GM18873 (cell line): ENCODE data around the gene ABCC8.

Experiments
- ATAC-seq: cut with Tn5 transposase; IDR thresholded peaks from one replicate; pipeline ENCODE4 v1.9.1; 2021; ENCODE audit warnings: mild to moderate bottlenecking, moderate library complexity, moderate number of reproducible peaks; ENCODE audit not compliant: unreplicated experiment, low FRiP score

ABCC8 gene

DNA sequence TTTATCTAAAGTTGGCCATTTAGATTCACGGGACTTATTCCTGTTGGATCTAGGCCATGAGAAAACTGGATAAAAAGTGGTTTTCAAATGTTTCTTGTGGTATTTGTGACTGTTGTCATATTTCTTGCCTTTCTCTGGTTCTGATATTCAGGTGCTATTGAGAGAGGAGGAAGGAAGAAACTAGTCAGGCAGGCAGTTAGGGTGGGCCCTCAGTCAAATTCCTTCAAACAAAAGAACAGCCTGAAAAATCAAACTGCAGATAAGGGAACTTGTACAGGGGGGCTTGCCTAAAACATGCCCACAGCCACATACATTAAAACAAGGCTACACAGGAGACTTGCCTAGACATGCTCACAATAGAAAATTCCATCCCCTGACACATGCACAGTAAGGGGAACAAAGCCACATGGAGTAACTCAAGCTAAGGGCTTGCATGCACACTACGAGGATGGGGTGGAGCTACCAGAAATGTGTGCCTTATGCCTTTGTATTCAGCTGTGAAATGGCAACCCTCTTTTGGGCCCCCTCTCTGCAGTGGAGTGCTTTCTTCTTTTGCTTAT, 106.9 kb downstream of the ABCC8 start:
- ATAC-seq, result no peak

DNA sequence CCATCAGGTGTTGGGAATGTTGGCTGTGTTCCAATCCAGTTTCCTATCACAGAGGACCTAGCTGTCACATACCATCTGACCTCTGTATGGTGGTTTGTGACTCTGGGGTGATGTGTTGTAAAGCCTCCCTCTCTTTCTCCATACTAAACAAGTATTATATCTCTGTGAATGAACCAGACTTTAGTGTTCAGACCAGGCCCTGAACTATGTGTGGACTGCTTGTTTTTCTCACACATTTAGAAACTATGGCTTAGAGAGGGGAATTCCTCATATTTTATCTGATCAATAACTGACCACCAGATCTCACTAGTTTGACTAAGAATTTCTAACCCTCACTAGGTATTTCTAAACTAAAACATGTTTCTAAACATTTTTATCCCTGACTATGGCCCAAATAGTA, 107.6 kb downstream of the ABCC8 start:
- no peak for ATAC-seq

DNA sequence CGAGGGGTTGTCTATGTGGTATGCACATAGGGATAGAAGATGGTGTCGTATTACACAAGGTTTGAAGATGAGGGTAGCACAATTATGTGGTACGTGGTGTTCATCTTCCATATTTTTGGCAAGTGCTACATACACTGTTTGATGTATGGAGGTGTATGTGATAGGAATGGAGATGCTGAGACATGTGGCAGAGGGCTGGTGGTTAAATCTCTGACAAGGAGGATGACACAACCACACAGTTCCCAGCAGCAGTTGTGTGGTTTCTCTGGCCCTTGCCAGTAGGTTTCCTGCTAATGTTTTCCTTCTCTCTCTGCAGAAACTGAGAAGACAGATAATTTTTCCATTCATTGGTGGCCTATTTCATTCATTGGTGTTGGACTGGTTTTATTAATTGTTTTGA, 108.1 kb downstream of the ABCC8 start:
- ATAC-seq, result no peak

DNA sequence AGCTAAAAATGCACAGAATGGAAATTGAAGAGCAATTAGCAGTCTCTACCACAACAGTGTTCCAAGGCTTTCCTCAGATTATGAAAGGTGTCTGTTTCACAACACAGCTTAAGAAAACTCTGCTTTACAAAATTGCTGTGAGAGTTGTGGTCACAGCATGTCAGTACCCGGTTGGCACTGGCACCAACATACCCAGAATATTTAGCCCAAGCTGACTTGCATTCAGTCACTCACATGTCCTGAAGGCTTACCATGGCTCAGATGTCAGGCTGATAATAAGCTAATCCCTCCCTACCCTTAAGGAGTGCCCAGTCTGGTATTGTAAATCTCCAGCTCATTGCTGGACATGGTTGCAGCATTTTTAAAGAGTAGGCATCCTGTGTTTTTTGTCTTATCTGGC, 110.2 kb downstream of the ABCC8 start:
- ATAC-seq, result no peak

DNA sequence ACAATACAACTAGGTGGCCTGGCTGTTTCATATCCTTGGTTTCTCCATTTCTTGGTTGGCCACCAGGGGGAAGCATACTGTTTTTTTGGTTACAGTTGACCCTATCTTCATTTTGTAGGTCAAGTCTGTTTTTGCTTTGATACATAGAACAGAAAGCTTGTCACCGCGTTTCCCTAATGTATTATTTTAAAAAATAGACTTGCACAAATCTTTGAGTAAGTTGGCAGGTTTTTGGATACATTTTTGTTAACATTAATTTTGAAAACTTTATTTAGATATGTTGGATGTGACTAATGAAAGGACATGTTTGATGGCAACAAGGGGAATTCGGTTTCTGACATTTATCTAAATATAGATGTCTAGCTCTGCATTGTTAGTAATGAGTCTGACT, 122.0 kb downstream of the ABCC8 start:
- no peak for ATAC-seq

DNA sequence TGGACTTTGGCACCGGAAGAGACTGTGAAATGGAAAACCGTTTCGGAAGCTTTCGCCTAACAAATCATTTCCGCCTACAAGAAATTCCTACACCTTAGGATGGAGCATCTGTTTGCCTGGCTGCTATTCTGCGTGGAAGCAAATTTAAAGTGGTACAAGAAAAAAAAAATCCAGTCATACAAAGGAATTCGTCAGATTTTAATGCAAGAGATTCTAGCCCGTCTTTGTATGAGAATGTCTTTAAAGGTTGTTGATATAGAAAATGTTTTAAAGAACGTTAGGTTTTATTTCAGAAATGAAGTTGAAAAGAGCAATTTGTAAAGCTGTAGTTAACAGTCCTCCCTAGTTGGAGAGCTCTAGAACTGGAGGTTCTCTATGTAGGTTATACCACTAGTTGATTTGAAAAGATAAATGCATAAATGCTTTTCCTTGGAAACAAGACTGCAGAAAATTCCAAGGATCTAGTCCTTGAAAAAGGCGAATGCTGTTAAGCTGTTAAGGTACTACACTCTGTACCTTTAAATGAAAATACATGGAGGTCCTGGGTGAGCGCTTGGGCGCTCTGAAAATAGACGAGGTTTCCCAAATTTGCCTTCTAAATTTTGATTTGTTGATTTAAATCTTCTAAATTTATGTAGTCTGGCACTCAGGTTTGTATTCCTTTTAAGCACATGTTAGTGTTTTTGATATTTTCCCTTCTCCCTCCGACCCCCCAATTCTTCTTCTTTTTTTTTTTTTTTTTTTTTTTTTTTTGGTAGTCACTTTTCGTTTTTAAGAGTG, 122.6 kb downstream of the ABCC8 start:
- no peak for ATAC-seq

DNA sequence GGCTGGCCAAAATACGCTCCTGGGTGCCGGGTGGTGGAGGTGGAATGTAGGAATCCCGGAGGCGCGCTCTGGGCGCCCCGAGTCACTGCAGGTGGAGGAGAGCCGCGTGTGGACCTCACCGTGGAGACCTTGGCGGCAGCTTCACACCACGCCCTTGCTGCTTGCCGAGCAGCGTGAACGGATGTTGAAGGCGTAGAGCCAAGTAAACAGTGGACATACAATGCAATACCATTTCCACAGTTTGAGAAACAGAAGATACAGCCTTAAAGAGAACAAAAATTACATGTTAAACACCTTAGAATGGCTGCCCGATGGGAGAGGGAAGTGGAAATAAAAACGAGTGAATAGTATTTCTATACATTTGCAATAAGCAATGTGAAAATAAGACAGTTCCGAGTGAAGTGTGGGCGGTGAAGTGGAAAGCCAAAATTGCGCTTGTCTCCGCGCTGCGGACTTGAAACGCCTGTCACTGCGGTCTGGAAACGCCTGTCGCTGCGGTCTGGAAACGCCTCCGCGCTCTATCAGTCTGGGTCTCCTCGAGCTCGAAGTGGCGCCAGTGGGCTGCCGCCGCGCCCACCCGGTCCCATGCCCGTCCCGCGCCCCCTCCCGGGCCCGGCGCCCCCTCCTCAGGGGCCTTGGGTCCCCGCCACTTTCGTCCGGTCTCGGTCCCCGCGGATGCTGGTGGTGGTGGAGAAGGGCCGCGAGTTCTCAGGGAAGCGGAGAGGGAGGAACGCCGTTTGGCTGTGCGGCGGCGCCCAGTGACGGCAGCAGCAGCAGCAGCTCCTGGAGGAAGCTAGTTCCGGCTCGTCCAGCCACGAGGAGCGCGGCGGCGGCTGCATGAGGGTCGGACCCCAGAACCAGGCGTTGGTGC, 123.5 kb downstream of the ABCC8 start:
- no peak for ATAC-seq

DNA sequence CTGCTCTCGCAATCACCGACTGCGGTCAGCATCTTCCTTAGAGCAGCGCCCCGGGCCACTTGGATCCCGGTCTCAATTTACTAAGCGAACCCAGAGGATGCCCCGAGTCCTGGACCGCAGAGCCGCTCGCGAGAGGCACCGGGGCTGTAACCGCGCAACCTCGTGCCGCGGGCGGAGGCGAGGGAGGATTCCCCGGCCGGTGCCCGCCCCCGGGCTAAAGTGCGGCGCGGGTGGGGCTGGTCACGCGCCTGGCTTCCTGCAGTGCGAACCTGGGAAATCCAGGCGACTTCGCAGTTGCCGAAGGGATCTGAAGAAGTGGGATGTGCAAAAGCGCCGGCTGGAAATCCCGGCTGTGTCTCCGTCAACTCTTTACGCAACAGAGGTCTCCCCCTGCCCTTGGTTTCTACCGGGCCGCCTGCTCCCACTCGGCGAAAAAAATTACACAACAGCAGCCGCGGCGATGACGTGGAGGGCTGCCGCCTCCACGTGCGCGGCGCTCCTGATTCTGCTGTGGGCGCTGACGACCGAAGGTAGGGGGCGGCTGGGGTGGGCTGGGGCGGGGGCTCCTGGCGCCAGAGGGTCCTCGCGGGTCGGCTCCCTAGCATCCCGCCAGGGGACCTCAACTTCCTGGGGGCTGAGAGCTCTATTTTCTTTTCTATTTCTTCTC, 125.0 kb downstream of the ABCC8 start, which contains the start of gene NCR3LG1:
TSS of gene NCR3LG1 (plus strand) at position 291 of the 667 bp plus-strand sequence. CDS start at position 461, 170 bp downstream.
- no peak for ATAC-seq

DNA sequence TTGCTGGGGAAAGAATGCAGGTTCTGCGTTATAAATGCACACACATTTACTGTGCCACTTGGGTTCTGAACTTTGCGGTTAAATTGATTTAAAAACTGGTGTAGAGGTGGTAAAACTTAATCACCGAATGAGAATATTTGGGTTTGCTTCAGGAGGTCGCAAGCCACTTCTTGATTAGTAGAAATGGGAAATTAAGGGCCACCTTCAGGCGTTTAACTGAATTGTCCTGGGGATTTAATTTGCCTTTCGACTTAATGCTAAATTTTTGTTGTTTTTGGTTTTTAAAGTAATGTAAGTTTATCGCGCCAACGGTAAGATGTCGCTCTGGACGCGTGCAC, 125.5 kb downstream of the ABCC8 start:
- no peak for ATAC-seq

DNA sequence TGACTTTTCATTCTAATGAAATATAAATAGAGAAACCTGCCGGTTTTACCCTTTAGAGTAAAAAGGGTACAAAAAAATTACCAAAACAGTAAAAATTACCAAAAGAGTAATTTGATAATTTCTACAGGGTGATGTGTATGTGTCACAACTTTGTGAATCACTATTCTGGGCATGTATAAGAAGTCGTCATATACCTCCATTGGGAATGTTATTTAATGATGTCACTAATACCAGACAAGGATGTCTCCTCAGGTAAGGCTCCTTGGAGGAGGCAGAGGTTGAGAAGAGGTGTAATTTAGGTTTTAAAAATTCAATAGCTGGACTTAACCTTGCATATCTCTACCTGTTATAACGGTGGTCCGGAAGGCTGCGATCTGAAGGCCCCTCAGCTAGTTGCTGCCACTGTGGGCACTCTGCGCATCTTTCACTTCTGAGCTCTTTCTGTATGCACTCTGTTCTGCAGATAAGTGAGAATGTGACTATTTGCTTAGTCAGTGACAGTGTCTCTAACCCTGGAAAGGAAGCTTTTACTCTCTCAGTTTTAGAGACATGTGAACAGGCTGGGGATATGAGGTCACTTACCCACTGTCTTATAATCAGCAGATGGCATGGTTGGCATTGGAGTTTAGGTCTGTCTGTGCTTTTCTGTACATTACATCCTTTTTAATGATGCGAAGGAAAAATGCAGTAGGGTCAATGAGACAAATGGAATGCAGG, 126.0 kb downstream of the ABCC8 start:
- ATAC-seq, result no peak

DNA sequence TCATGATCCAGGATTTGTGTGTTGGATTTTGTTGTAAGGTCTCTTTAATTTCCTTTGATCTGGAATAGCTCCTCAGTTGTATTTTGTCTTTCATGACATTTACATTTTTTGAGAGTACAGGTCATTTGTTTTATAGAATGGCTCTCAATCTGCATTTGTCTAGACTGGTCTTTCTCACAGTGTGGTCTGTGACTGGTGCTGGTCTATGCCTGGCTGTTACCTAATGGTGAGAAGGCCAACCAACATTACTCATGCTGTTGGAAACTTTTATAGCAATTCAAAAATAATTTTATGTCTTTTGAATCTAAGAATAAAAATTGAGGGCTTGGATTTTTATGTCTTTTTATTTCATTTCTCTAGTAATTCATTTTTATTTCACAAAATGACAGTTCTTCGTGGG, 129.0 kb downstream of the ABCC8 start:
- no peak for ATAC-seq

DNA sequence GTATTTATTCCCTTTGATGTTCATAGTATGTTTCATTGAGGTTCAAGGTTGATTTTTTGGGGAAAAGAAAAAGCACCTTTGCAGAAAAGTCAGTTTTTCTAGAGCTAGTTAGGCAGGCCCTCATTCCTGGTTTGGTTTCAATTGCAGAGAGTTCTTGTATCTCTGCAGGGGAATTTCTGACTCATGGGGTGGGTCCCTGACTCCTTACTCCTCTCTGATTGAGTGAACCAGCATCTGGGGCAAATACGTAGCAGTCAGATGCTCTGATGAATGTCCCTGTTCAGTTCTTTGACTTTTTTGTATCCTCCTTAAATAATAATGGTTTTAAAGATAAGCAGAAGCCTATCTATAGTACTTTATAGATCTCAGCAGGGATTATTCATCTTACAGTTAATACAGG, 132.7 kb downstream of the ABCC8 start:
- ATAC-seq, result no peak

DNA sequence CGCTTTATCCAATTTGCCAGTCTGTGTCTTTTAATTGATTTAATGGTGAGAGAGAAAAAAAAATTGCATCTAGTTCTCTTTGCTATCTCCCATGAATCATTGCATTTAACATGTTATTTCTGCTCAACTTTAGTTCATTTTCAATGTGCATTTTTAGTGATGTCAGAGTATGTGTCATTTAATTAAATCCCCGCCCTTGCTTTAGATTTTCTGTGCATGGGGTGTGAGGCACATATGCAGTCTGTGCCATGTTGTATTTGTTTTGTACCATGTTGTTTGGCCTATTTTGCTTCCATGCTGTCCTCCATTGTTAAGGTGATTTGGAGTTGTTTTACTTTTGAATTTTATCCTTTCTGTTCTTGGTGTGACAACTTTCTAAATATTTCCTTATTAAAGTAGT, 133.4 kb downstream of the ABCC8 start:
- ATAC-seq, result no peak
